ENCODE results near the gene LIG3. TPM values are rescaled to one million over a fixed set of nuclear protein-coding genes. Genes with fewer than 3 reads are reported as not detected.

LIG3 gene
- total RNA-seq, 6 experiments from 2014 or later, result 22.6 to 34.4 (median 31.9) TPM

- Mint-ChIP-seq H3K9me3 (no peaks in the 10 kb centered on the region), H3K4me1 (ENCODE audit: low read depth) (peaks cover 12% of the 10 kb centered on the region), H3K27ac (no peak overlapping the region), H3K36me3 (ENCODE audit: low read depth) (peaks cover 8% of the 10 kb centered on the region; the same call in 1 of the 2 replicates), H3K4me3 (no peak overlapping the region), H3K27me3 (ENCODE audit: insufficient read depth) (no peaks in the 10 kb centered on the region; the same call in 1 of the 2 replicates)
- no peak for DNase-seq
- no peak for TF ChIP-seq CTCF (IDR thresholded peaks at IDR 0.05)
These were observed 11.3 kb downstream of the LIG3 start for GRCh38 chr17:34991606-34992005.

- peaks cover 20% of the 10 kb centered on the region for H3K4me1 Mint-ChIP-seq (ENCODE audit: low read depth)
- no peak overlapping the region for H3K4me3 Mint-ChIP-seq
- H3K9me3 Mint-ChIP-seq, result no peaks in the 10 kb centered on the region
- peaks cover 8% of the 10 kb centered on the region; the same call in 1 of the 2 replicates for H3K36me3 Mint-ChIP-seq (ENCODE audit: low read depth)
- TF ChIP-seq CTCF (IDR thresholded peaks at IDR 0.05), result no peak
- no peaks in the 10 kb centered on the region; the same call in 1 of the 2 replicates for H3K27me3 Mint-ChIP-seq (ENCODE audit: insufficient read depth)
- H3K27ac Mint-ChIP-seq, result no peak overlapping the region
- no peak for DNase-seq
These were observed 12.7 kb downstream of the LIG3 start for GRCh38 chr17:34993031-34993430.

- TF ChIP-seq CTCF (IDR thresholded peaks at IDR 0.05), result no peak
- peaks cover 1% of the 10 kb centered on the region; the same call in 1 of the 2 replicates for H3K27me3 Mint-ChIP-seq (ENCODE audit: insufficient read depth)
- H3K4me3 Mint-ChIP-seq, result no peak overlapping the region
- H3K4me1 Mint-ChIP-seq (ENCODE audit: low read depth), result peaks cover 24% of the 10 kb centered on the region
- DNase-seq, result no peak
- no peak overlapping the region for H3K27ac Mint-ChIP-seq
- H3K9me3 Mint-ChIP-seq, result no peaks in the 10 kb centered on the region
- no peaks in the 10 kb centered on the region for H3K36me3 Mint-ChIP-seq (ENCODE audit: low read depth)
These were observed 16.3 kb downstream of the LIG3 start for GRCh38 chr17:34996422-34997285.

- H3K4me1 Mint-ChIP-seq (ENCODE audit: low read depth), result peaks cover 25% of the 10 kb centered on the region
- H3K36me3 Mint-ChIP-seq (ENCODE audit: low read depth), result no peaks in the 10 kb centered on the region
- H3K27me3 Mint-ChIP-seq (ENCODE audit: insufficient read depth), result peaks cover 1% of the 10 kb centered on the region; the same call in 1 of the 2 replicates
- no peaks in the 10 kb centered on the region for H3K9me3 Mint-ChIP-seq
- no peak overlapping the region for H3K27ac Mint-ChIP-seq
- no peak overlapping the region for H3K4me3 Mint-ChIP-seq
- peak; percentile 39 for DNase-seq
- TF ChIP-seq CTCF (IDR thresholded peaks at IDR 0.05), result no peak
These were observed 17.1 kb downstream of the LIG3 start for GRCh38 chr17:34997355-34997862.

- no peak overlapping the region for H3K27ac Mint-ChIP-seq
- peak; percentile 52 for DNase-seq
- H3K27me3 Mint-ChIP-seq (ENCODE audit: insufficient read depth), result peaks cover 1% of the 10 kb centered on the region; the same call in 1 of the 2 replicates
- H3K4me3 Mint-ChIP-seq, result no peak overlapping the region
- TF ChIP-seq CTCF (IDR thresholded peaks at IDR 0.05), result peak; percentile 82
- H3K9me3 Mint-ChIP-seq, result no peaks in the 10 kb centered on the region
- H3K4me1 Mint-ChIP-seq (ENCODE audit: low read depth), result peaks cover 17% of the 10 kb centered on the region
- H3K36me3 Mint-ChIP-seq (ENCODE audit: low read depth), result no peaks in the 10 kb centered on the region
These were observed 17.9 kb downstream of the LIG3 start for GRCh38 chr17:34998205-34998604.

All from HFFc6 (cell line).